ENCODE data around the gene KDR.

DNA sequence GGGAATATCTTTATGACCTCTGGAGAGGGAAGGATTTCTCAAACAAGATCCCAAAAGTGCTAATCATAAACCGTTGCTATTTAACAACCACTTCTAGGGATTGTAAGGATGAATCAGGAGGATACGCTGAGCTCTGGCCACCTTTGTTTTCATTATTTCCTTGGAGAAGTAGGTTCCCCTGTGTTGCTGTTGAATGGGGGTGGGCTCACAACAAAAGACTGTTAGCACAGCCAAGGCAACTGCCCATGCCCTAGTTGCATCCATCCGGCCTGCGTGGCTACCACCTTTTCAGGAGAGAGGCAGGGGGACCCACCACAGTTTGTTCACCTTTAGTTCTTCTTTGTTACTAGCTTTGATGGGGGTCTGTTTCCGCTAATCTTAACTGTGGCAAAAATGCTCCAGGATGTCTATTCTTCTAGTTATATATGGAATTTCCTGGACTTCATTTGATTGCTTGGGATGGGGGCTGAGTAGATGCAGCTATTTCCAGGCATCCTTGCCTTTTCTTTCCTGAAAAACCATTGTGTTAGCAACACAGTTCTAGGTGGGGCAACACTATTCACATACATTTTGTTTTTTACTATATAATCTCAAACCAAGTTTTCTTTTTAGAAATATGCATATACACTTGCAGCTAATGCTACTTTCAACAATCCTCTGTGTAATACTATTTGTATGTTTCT, 95.4 kb downstream of the KDR start:
- TF ChIP-seq USF1 (IDR thresholded peaks at IDR 0.05; ENCODE audit: borderline replicate concordance, extremely low read length, insufficient read depth, low read depth, low read length) (no peak), MEF2A (IDR thresholded peaks at IDR 0.05; ENCODE audit: insufficient read depth, low read depth, low read length) (no peak), SUZ12 (IDR thresholded peaks at IDR 0.05; ENCODE audit: unreplicated experiment) (no peak), POLR2AphosphoS5 (IDR thresholded peaks at IDR 0.05; ENCODE audit: low read length) (no peak), CBFB (IDR thresholded peaks at IDR 0.05; ENCODE audit: low read depth) (no peak), BCL3 (IDR thresholded peaks at IDR 0.05; ENCODE audit: borderline replicate concordance, insufficient read depth, low read depth, low read length, poor library complexity, severe bottlenecking) (no peak), EZH2 (IDR thresholded peaks at IDR 0.05; ENCODE audit: borderline replicate concordance, control insufficient read depth, low read depth, low read length) (no peak), SP1 (IDR thresholded peaks at IDR 0.05; ENCODE audit: low read depth, low read length) (no peak), RAD21 (IDR thresholded peaks at IDR 0.05; ENCODE audit: insufficient read depth, low read depth, low read length) (no peak), ZZZ3 (IDR thresholded peaks at IDR 0.05; ENCODE audit: control insufficient read depth, insufficient read length, low read depth) (no peak), CTCF (IDR thresholded peaks at IDR 0.05 in 2 of 3, conservative IDR thresholded peaks at IDR 0.05 in 1 of 3; ENCODE audit: control insufficient read depth in 2 of 3, extremely low read depth in 1 of 3, insufficient read depth in 1 of 3, low read depth in 3 of 3, low read length in 3 of 3) (no peak)
- TF ChIP-seq, protein P1, sequence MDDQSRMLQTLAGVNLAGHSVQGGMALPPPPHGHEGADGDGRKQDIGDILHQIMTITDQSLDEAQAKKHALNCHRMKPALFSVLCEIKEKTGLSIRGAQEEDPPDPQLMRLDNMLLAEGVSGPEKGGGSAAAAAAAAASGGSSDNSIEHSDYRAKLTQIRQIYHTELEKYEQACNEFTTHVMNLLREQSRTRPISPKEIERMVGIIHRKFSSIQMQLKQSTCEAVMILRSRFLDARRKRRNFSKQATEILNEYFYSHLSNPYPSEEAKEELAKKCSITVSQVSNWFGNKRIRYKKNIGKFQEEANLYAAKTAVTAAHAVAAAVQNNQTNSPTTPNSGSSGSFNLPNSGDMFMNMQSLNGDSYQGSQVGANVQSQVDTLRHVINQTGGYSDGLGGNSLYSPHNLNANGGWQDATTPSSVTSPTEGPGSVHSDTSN (IDR thresholded peaks at IDR 0.05; ENCODE audit: insufficient replicate concordance, low read depth, low read length) = no peak
